Chondrocyte (in vitro differentiated cells): ENCODE results near the gene KRT86. TPM values are rescaled to one million over a fixed set of nuclear protein-coding genes. Genes with fewer than 3 reads are reported as not detected.

Source experiments
- DNase-seq: peaks from one replicate; pipeline ENCODE4 v3.0.0; 2021; ENCODE audit warnings: mixed read lengths, low spot score
- H3K27ac Mint-ChIP-seq: one replicate; pipeline ENCODE4 v1.8.0; 2021; ENCODE audit warnings: mild to moderate bottlenecking, moderate library complexity, mixed read lengths; ENCODE audit not compliant: unreplicated experiment
- H3K27me3 Mint-ChIP-seq: 2 replicates; pipeline ENCODE4 v1.8.0; 2021; ENCODE audit warnings: low read depth, mixed read lengths
- H3K36me3 Mint-ChIP-seq: 2 replicates; pipeline ENCODE4 v1.8.0; 2021; ENCODE audit warnings: low read depth, mixed read lengths
- H3K4me1 Mint-ChIP-seq: 2 replicates; pipeline ENCODE4 v1.8.0; 2021; ENCODE audit warnings: low read depth, mild to moderate bottlenecking, mixed read lengths
- H3K4me3 Mint-ChIP-seq: one replicate; pipeline ENCODE4 v1.8.0; 2021; ENCODE audit warnings: mild to moderate bottlenecking, moderate library complexity, mixed read lengths; ENCODE audit not compliant: unreplicated experiment
- H3K9me3 Mint-ChIP-seq: 2 replicates; pipeline ENCODE4 v1.8.0; 2021; ENCODE audit warnings: low read depth, mixed read lengths
- total RNA-seq: library from RNA; stranded (reverse); gene quantifications from 3 replicates; pipeline ENCODE4 v1.2.1, GENCODE V29; 2021
- TF ChIP-seq, protein P1 (sequence below): fragments of 200-600 bp; sonication (generic); IDR thresholded peaks from 2 replicates; pipeline ENCODE4 v1.5.0; 2021; ENCODE audit warnings: antibody characterized with exemption, mild to moderate bottlenecking, moderate library complexity

Gene KRT86
- total RNA-seq, 1 donor from 2014 or later = 0.67 TPM

DNA sequence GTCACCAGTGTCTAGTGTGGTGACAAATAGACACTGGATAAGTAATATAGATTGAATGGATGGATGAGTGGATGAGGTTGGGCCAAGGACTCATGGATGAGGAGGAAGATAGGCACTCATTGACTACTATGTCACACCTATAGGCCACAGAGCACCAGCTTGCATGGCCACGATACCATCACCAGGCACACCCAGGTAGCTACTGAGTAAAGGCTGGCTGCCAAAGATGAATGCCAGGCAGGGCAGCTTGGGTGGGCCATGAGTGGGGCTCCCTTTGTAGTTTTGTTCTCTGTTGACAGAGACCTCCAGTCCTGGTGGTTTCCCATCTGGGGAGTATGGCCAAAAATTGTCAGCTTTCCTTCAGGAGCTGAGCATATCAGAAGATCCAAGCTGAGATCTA is 57.9 kb downstream of the KRT86 start:
- TF ChIP-seq, protein P1, sequence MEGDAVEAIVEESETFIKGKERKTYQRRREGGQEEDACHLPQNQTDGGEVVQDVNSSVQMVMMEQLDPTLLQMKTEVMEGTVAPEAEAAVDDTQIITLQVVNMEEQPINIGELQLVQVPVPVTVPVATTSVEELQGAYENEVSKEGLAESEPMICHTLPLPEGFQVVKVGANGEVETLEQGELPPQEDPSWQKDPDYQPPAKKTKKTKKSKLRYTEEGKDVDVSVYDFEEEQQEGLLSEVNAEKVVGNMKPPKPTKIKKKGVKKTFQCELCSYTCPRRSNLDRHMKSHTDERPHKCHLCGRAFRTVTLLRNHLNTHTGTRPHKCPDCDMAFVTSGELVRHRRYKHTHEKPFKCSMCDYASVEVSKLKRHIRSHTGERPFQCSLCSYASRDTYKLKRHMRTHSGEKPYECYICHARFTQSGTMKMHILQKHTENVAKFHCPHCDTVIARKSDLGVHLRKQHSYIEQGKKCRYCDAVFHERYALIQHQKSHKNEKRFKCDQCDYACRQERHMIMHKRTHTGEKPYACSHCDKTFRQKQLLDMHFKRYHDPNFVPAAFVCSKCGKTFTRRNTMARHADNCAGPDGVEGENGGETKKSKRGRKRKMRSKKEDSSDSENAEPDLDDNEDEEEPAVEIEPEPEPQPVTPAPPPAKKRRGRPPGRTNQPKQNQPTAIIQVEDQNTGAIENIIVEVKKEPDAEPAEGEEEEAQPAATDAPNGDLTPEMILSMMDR = no peak
- no peak overlapping the region for H3K4me3 Mint-ChIP-seq
- peaks cover 10% of the 10 kb centered on the region for H3K27me3 Mint-ChIP-seq
- no peaks in the 10 kb centered on the region for H3K36me3 Mint-ChIP-seq
- peaks cover 8% of the 10 kb centered on the region for H3K9me3 Mint-ChIP-seq
- DNase-seq = no peak
- peaks cover 17% of the 10 kb centered on the region for H3K4me1 Mint-ChIP-seq
- no peak overlapping the region for H3K27ac Mint-ChIP-seq

DNA sequence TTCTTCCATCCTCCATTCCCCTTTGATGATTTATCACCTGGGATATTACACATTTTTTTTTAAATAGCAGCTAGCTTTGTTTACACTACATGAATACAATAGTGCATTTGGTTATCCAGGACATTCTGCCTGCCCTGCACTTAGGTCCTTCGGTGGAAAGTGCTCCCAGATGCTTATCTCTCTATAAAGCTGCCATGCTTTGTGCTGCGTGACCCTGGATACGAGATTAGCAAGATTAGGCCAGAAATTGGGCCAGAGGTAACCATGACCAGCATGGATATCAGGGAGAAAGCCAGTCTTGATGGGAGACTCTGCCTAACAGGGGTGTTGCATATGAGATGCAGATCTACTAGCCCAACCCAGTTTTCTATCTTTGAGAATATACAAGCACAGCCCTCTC is 58.9 kb downstream of the KRT86 start:
- TF ChIP-seq, protein P1 = no peak
- H3K27me3 Mint-ChIP-seq = peaks cover 12% of the 10 kb centered on the region
- H3K36me3 Mint-ChIP-seq = no peaks in the 10 kb centered on the region
- H3K27ac Mint-ChIP-seq = no peak overlapping the region
- DNase-seq = no peak
- peaks cover 13% of the 10 kb centered on the region for H3K4me1 Mint-ChIP-seq
- H3K9me3 Mint-ChIP-seq = peaks cover 8% of the 10 kb centered on the region
- no peak overlapping the region for H3K4me3 Mint-ChIP-seq

DNA sequence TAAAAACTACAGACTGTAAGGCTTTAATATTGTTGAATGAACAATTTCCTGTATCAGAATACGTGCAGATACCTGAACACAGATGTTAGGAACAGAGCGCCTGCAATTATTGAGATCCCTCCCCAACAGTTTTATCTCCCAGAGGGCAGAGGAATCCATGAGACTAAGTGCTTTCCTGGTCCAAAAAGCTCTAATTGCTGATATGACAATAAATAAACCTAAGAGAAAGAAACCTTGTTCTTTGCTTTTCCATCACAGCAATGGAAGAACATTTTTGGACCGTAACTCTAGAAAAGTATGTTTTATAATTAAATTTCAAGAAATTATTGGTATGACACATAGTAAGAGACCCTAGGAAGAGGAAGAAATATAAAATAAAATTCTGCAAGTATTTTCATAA is 59.7 kb downstream of the KRT86 start:
- Mint-ChIP-seq H3K27me3 (peaks cover 18% of the 10 kb centered on the region), H3K36me3 (peaks cover 1% of the 10 kb centered on the region), H3K9me3 (peaks cover 8% of the 10 kb centered on the region), H3K4me3 (no peak overlapping the region), H3K27ac (no peak overlapping the region), H3K4me1 (peaks cover 13% of the 10 kb centered on the region)
- TF ChIP-seq, protein P1 = no peak
- no peak for DNase-seq

DNA sequence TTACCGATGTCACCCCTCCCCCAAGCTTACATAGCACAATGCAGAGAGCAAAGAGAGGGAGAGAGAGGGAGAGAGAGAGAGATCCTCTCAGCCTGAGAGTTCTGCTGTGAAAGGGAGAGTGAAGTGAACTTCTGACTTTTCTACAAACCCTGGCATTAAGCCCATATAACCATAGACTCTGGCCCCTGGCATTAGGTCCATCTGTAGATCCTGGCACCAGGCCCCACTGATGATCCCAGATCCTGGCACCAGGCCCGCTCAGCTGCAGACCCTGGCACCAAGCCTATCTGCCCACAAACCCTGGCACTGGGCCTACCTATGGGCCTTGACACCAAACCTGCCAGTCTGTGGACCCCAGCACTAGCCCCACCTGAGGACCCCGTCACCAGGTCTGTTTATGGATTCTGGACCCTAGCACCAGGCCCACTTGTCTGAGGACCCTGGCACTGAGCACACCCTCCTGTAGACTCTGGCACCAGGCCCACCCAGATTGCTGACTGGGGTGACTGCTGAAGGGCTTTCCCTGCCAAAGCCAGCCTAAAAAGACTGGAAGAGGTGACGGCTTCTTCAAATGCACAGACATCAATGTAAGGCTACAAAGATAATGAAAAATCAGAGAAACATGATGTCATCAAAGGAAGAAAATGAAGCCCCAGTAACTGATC is 61.3 kb downstream of the KRT86 start:
- no peak overlapping the region for H3K27ac Mint-ChIP-seq

DNA sequence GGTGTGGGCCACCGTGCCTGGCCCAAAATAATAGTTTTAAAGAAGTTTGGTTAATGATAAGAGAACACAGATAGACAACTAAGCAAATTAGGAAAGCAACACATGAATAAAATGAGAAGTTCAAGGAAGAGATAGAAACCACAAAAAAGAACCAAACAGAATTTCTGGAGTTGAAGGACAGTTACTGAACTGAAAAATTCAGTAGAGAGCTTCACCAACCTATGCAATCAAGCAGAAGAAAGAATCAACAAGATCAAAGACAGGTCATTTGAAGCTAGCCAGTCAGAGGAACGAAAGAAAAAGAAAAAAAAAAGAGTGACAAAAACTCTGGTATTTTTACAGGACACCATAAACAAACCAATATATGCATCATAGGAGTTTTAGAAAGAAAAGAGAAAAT is 62.2 kb downstream of the KRT86 start:
- Mint-ChIP-seq H3K27me3 (peaks cover 17% of the 10 kb centered on the region), H3K4me1 (peaks cover 13% of the 10 kb centered on the region), H3K9me3 (peaks cover 8% of the 10 kb centered on the region), H3K27ac (peak overlapping the region; percentile 18), H3K4me3 (no peak overlapping the region), H3K36me3 (peaks cover 1% of the 10 kb centered on the region)
- DNase-seq = no peak
- TF ChIP-seq, protein P1 = no peak

More for the DNA sequence above, 61.3 kb downstream of the KRT86 start:
- H3K4me1 Mint-ChIP-seq = peaks cover 13% of the 10 kb centered on the region
- peaks cover 8% of the 10 kb centered on the region for H3K9me3 Mint-ChIP-seq
- peaks cover 15% of the 10 kb centered on the region for H3K27me3 Mint-ChIP-seq
- TF ChIP-seq, protein P1 = no peak
- H3K4me3 Mint-ChIP-seq = no peak overlapping the region
- peak; percentile 60 for DNase-seq
- H3K36me3 Mint-ChIP-seq = peaks cover 1% of the 10 kb centered on the region
